GM10266 (cell line): Measurements from ENCODE around the gene FZD4.
A peak's percentile ranks its signal among the peaks of the same experiment; 100 is the strongest.

Experiments used
- DNase-seq: peaks from one replicate; pipeline ENCODE4 v3.0.0; 2012; ENCODE audit errors: extremely low spot score
- TF ChIP-seq, protein P1 (sequence below): IDR thresholded peaks from 2 replicates; pipeline ENCODE4 v1.5.1; 2012; ENCODE audit warnings: mild to moderate bottlenecking, low read depth; ENCODE audit not compliant: control insufficient read depth, insufficient read depth; ENCODE audit errors: missing control alignments

FZD4 gene

GRCh38 chr11:86926975-86927374 lies 28.2 kb downstream of the FZD4 start:
- TF ChIP-seq, protein P1, sequence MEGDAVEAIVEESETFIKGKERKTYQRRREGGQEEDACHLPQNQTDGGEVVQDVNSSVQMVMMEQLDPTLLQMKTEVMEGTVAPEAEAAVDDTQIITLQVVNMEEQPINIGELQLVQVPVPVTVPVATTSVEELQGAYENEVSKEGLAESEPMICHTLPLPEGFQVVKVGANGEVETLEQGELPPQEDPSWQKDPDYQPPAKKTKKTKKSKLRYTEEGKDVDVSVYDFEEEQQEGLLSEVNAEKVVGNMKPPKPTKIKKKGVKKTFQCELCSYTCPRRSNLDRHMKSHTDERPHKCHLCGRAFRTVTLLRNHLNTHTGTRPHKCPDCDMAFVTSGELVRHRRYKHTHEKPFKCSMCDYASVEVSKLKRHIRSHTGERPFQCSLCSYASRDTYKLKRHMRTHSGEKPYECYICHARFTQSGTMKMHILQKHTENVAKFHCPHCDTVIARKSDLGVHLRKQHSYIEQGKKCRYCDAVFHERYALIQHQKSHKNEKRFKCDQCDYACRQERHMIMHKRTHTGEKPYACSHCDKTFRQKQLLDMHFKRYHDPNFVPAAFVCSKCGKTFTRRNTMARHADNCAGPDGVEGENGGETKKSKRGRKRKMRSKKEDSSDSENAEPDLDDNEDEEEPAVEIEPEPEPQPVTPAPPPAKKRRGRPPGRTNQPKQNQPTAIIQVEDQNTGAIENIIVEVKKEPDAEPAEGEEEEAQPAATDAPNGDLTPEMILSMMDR = no peak
- no peak for DNase-seq

GRCh38 chr11:86923999-86924766 lies 31.0 kb downstream of the FZD4 start:
- TF ChIP-seq, protein P1 = no peak
- no peak for DNase-seq

- no peak for DNase-seq
- TF ChIP-seq, protein P1 = no peak
These were observed 33.0 kb downstream of the FZD4 start for GRCh38 chr11:86922225-86922624.

- peak; percentile 50 for DNase-seq
- TF ChIP-seq, protein P1 = peak; percentile 44
These were observed 35.5 kb downstream of the FZD4 start for GRCh38 chr11:86919557-86920210.

- no peak for DNase-seq
- TF ChIP-seq, protein P1 = no peak
These were observed 36.2 kb downstream of the FZD4 start for GRCh38 chr11:86918973-86919372.

- no peak for DNase-seq
- TF ChIP-seq, protein P1 = no peak
These were observed 36.7 kb downstream of the FZD4 start for GRCh38 chr11:86918496-86918895.

- DNase-seq = no peak
- TF ChIP-seq, protein P1 = no peak
These were observed 37.6 kb downstream of the FZD4 start for GRCh38 chr11:86917589-86917988.
